SK-N-MC (cell line): ENCODE data around the gene PLPP7.

Source experiments
- DNase-seq: peaks from one replicate; pipeline ENCODE4 v3.0.0-alpha.2; 2011; ENCODE audit warnings: low read depth, low spot score
- H3K27ac ChIP-seq: fragments of 200-600 bp; sonication (generic); 2 replicates; pipeline ENCODE4 v1.5.1; 2016; ENCODE audit warnings: mixed run types
- H3K36me3 ChIP-seq: fragments of 200-600 bp; sonication (generic); 2 replicates; pipeline ENCODE4 v1.6.1; 2017; ENCODE audit warnings: antibody characterized with exemption, low read length, mixed read lengths; ENCODE audit not compliant: insufficient read depth
- H3K4me3 ChIP-seq: fragments of 200-600 bp; sonication (generic); 2 replicates; pipeline ENCODE4 v1.5.1; 2016
- H3K9ac ChIP-seq: fragments of 200-600 bp; sonication (generic); 2 replicates; pipeline ENCODE4 v1.8.0; 2017; ENCODE audit warnings: mixed run types, mixed read lengths; ENCODE audit not compliant: insufficient read length
- H3K9me3 ChIP-seq: fragments of 200-600 bp; sonication (generic); 2 replicates; pipeline ENCODE4 v1.6.1; 2017; ENCODE audit warnings: low read depth, mild to moderate bottlenecking, antibody characterized with exemption, low read length, moderate library complexity, mixed read lengths
- EZH2 ChIP-seq: fragments of 200-600 bp; sonication (generic); IDR thresholded peaks from one replicate; pipeline ENCODE4 v1.6.1; 2017; ENCODE audit warnings: antibody characterized with exemption
- FOXP2 ChIP-seq: optimal IDR thresholded peaks from 2 replicates; pipeline ENCODE3; 2011; ENCODE audit warnings: mild to moderate bottlenecking, moderate library complexity; ENCODE audit not compliant: insufficient read depth; ENCODE audit errors: extremely low read length, control extremely low read depth
- POLR2AphosphoS5 ChIP-seq: IDR thresholded peaks from 2 replicates; pipeline ENCODE4 v1.6.1; 2012; ENCODE audit warnings: mild to moderate bottlenecking, low read depth, low read length, borderline replicate concordance

PLPP7 gene

GRCh38 chr9:131284856-131285255 is 4.7 kb upstream of the PLPP7 start:
- Histone ChIP-seq H3K4me3 (no peak overlapping the region), H3K9me3 (no peaks in the 10 kb centered on the region), H3K9ac (no peak overlapping the region), H3K27ac (no peak overlapping the region), H3K36me3 (no peaks in the 10 kb centered on the region)
- no peak for DNase-seq
- TF ChIP-seq POLR2AphosphoS5 = no peak
- no peak for TF ChIP-seq FOXP2
- no peak for TF ChIP-seq EZH2

- DNase-seq = no peak
- TF ChIP-seq EZH2 = no peak
- TF ChIP-seq POLR2AphosphoS5 = no peak
- no peak for TF ChIP-seq FOXP2
- Histone ChIP-seq H3K4me3 (no peak overlapping the region), H3K9me3 (no peaks in the 10 kb centered on the region), H3K9ac (no peak overlapping the region), H3K36me3 (no peaks in the 10 kb centered on the region), H3K27ac (no peak overlapping the region)
Observed at GRCh38 chr9:131287359-131287758, 2.2 kb upstream of the PLPP7 start.

GRCh38 chr9:131288217-131288616 is 1.3 kb upstream of the PLPP7 start:
- DNase-seq = no peak
- H3K9me3 ChIP-seq = no peaks in the 10 kb centered on the region
- H3K36me3 ChIP-seq = no peaks in the 10 kb centered on the region
- H3K9ac ChIP-seq = no peak overlapping the region
- H3K4me3 ChIP-seq = no peak overlapping the region
- no peak overlapping the region for H3K27ac ChIP-seq
- no peak for TF ChIP-seq EZH2

- no peak for DNase-seq
- Histone ChIP-seq H3K4me3 (no peak overlapping the region), H3K36me3 (no peaks in the 10 kb centered on the region), H3K9me3 (no peaks in the 10 kb centered on the region), H3K9ac (no peak overlapping the region), H3K27ac (no peak overlapping the region)
- TF ChIP-seq EZH2 (no peak), FOXP2 (no peak), POLR2AphosphoS5 (no peak)
Observed at GRCh38 chr9:131290036-131290766, 678 bp downstream of the PLPP7 start.

- no peak for TF ChIP-seq EZH2
- TF ChIP-seq POLR2AphosphoS5 = no peak
- TF ChIP-seq FOXP2 = no peak
- Histone ChIP-seq H3K9me3 (no peaks in the 10 kb centered on the region), H3K4me3 (no peak overlapping the region), H3K36me3 (no peaks in the 10 kb centered on the region), H3K27ac (no peak overlapping the region), H3K9ac (no peak overlapping the region)
- no peak for DNase-seq
Observed at GRCh38 chr9:131290767-131291370, 1.3 kb downstream of the PLPP7 start.

GRCh38 chr9:131291795-131292315 is 2.3 kb downstream of the PLPP7 start:
- DNase-seq = no peak
- Histone ChIP-seq H3K4me3 (no peak overlapping the region), H3K36me3 (no peaks in the 10 kb centered on the region), H3K9me3 (no peaks in the 10 kb centered on the region), H3K9ac (no peak overlapping the region), H3K27ac (no peak overlapping the region)
- TF ChIP-seq EZH2 (no peak), POLR2AphosphoS5 (no peak), FOXP2 (no peak)

GRCh38 chr9:131292937-131293336 is 3.4 kb downstream of the PLPP7 start:
- no peak overlapping the region for H3K9ac ChIP-seq
- TF ChIP-seq FOXP2 (no peak), POLR2AphosphoS5 (no peak), EZH2 (no peak)
- no peaks in the 10 kb centered on the region for H3K9me3 ChIP-seq
- H3K36me3 ChIP-seq = no peaks in the 10 kb centered on the region
- no peak overlapping the region for H3K4me3 ChIP-seq
- no peak for DNase-seq
- H3K27ac ChIP-seq = no peak overlapping the region

- TF ChIP-seq FOXP2 (no peak), EZH2 (no peak), POLR2AphosphoS5 (no peak)
- no peak overlapping the region for H3K27ac ChIP-seq
- no peak overlapping the region for H3K4me3 ChIP-seq
- no peaks in the 10 kb centered on the region for H3K9me3 ChIP-seq
- DNase-seq = no peak
- no peaks in the 10 kb centered on the region for H3K36me3 ChIP-seq
- no peak overlapping the region for H3K9ac ChIP-seq
Observed at GRCh38 chr9:131296460-131296859, 6.9 kb downstream of the PLPP7 start.

- Histone ChIP-seq H3K9me3 (no peaks in the 10 kb centered on the region), H3K4me3 (no peak overlapping the region), H3K27ac (no peak overlapping the region), H3K36me3 (no peaks in the 10 kb centered on the region), H3K9ac (no peak overlapping the region)
- TF ChIP-seq EZH2 (no peak), POLR2AphosphoS5 (no peak), FOXP2 (no peak)
- DNase-seq = no peak
Observed at GRCh38 chr9:131296906-131297500, 7.5 kb downstream of the PLPP7 start.
